ENCODE data around the gene LIN54.

DNA sequence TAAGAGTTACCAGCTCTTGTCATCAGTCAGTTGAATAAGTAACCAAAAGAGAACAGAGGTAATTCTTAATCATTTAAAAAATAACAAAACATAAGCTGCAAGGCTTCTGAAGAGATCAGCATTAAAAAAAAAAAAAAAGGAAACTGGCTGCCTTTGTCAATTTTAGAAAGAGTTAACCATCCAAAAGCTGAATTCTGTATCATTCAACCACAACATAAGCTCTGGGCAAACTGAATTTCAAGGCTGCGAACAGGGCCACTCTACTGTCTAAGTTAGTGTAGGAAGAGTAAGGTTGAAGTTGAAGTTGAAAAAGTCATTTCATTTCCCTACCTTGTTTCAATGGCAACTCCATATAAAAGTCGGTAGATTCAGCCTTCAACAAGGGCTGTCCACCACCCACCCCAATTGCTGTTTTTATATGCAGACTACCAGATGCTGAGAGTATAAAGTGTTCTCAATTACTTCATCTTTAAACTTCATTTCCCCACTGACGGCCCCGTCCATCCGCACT lies 1.1 kb upstream of the LIN54 start:
- TF ChIP-seq SP1 (CRISPR knock-in tag; IDR thresholded peaks at IDR 0.05) = 0 out of 2 replicates have a peak, but pooled peaks have one; percentile 50
- no peak for TF ChIP-seq CTCF (IDR thresholded peaks at IDR 0.05 in 2 of 3, conservative IDR thresholded peaks at IDR 0.05 in 1 of 3; ENCODE audit: insufficient read depth in 2 of 3, low read depth in 1 of 3, low read length in 3 of 3)
- TF ChIP-seq ZNF584 (CRISPR knock-in tag; IDR thresholded peaks at IDR 0.05; ENCODE audit: low read depth) = no peak
- TF ChIP-seq, protein P1, sequence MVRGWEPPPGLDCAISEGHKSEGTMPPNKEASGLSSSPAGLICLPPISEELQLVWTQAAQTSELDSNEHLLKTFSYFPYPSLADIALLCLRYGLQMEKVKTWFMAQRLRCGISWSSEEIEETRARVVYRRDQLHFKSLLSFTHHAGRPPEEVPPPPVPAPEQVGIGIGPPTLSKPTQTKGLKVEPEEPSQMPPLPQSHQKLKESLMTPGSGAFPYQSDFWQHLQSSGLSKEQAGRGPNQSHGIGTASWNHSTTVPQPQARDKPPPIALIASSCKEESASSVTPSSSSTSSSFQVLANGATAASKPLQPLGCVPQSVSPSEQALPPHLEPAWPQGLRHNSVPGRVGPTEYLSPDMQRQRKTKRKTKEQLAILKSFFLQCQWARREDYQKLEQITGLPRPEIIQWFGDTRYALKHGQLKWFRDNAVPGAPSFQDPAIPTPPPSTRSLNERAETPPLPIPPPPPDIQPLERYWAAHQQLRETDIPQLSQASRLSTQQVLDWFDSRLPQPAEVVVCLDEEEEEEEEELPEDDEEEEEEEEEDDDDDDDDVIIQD (CRISPR knock-in tag; IDR thresholded peaks at IDR 0.05) = no peak
- TF ChIP-seq LARP7 (IDR thresholded peaks at IDR 0.05) = no peak
- no peak for TF ChIP-seq DACH1 (IDR thresholded peaks at IDR 0.05; ENCODE audit: partially characterized antibody)
- TF ChIP-seq, protein P2, sequence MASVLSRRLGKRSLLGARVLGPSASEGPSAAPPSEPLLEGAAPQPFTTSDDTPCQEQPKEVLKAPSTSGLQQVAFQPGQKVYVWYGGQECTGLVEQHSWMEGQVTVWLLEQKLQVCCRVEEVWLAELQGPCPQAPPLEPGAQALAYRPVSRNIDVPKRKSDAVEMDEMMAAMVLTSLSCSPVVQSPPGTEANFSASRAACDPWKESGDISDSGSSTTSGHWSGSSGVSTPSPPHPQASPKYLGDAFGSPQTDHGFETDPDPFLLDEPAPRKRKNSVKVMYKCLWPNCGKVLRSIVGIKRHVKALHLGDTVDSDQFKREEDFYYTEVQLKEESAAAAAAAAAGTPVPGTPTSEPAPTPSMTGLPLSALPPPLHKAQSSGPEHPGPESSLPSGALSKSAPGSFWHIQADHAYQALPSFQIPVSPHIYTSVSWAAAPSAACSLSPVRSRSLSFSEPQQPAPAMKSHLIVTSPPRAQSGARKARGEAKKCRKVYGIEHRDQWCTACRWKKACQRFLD (CRISPR knock-in tag; IDR thresholded peaks at IDR 0.05) = no peak
- no peak for TF ChIP-seq ZNF263 (CRISPR knock-in tag; IDR thresholded peaks at IDR 0.05; ENCODE audit: borderline replicate concordance)
